Measurements from ENCODE around the gene CCDC87. TPM values are rescaled to one million over a fixed set of nuclear protein-coding genes. Genes with fewer than 3 reads are reported as not detected.

The CCDC87 gene
- total RNA-seq, 1 donor from 2014 or later: 0.50 TPM

- Histone ChIP-seq H3K27ac (no peak overlapping the region), H3K36me3 (no peaks in the 10 kb centered on the region), H3K4me3 (no peak overlapping the region), H3K9me3 (no peaks in the 10 kb centered on the region), H3K27me3 (ENCODE audit: low read depth) (no peaks in the 10 kb centered on the region), H3K4me1 (peaks cover 9% of the 10 kb centered on the region)
- ATAC-seq: no peak
- DNase-seq: no peak
- TF ChIP-seq CTCF (IDR thresholded peaks at IDR 0.05): no peak
- intact Hi-C loops (cut with DNase I): no loop called here
These were observed 31.5 kb downstream of the CCDC87 start for GRCh38 chr11:66561178-66561974.

DNA sequence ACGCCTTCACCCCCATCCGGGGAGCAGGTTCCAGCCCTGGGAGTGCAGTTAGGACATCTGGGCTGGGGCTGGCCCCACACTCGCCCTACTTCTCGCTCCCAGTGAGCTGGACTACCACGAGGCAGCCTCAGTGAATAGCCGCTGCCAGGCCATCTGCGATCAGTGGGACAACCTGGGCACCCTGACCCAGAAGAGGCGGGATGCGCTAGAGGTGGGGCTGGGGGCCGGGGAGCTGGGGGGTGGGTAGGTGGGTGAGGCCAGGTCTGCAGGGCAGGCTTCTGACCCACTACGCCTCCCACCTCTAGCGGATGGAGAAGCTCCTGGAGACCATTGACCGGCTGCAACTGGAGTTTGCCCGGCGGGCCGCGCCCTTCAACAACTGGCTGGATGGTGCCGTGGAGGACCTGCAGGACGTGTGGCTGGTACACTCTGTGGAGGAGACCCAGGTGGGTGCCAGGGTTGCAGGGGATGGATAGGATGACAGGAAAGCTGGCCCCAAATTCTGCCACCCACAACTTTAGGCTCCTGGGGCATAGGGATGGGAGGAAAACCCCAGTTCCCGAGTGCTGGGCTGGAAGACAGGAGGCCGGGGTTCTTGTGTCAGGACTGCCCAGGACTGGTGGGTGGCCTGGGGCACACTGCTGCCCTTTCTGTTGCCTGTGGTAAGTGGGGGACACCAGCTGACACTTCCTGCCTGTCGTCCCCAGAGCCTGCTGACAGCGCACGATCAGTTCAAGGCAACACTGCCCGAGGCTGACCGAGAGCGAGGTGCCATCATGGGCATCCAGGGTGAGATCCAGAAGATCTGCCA is 32.8 kb downstream of the CCDC87 start:
- ATAC-seq (no peak), DNase-seq (no peak)
- H3K9me3 ChIP-seq: no peaks in the 10 kb centered on the region
- no peaks in the 10 kb centered on the region for H3K36me3 ChIP-seq
- no peaks in the 10 kb centered on the region for H3K27me3 ChIP-seq (ENCODE audit: low read depth)
- no peak overlapping the region for H3K4me3 ChIP-seq
- H3K27ac ChIP-seq: no peak overlapping the region
- H3K4me1 ChIP-seq: peaks cover 9% of the 10 kb centered on the region
- intact Hi-C loops (cut with DNase I): no loop called here
- TF ChIP-seq CTCF (IDR thresholded peaks at IDR 0.05): no peak

GRCh38 chr11:66559142-66559865 is 33.6 kb downstream of the CCDC87 start:
- peak; percentile 63 for DNase-seq
- peak; percentile 43 to 59 for ATAC-seq
- Histone ChIP-seq H3K4me1 (peaks cover 9% of the 10 kb centered on the region), H3K9me3 (no peaks in the 10 kb centered on the region), H3K4me3 (no peak overlapping the region), H3K27ac (no peak overlapping the region), H3K27me3 (ENCODE audit: low read depth) (no peaks in the 10 kb centered on the region), H3K36me3 (no peaks in the 10 kb centered on the region)
- TF ChIP-seq CTCF (IDR thresholded peaks at IDR 0.05): no peak
- intact Hi-C loops (cut with DNase I): no loop called here

- no peak for ATAC-seq
- Histone ChIP-seq H3K27ac (no peak overlapping the region), H3K27me3 (ENCODE audit: low read depth) (no peaks in the 10 kb centered on the region), H3K4me1 (peaks cover 9% of the 10 kb centered on the region), H3K4me3 (no peak overlapping the region), H3K36me3 (no peaks in the 10 kb centered on the region), H3K9me3 (no peaks in the 10 kb centered on the region)
- no peak for DNase-seq
- intact Hi-C loops (cut with DNase I): no loop called here
- TF ChIP-seq CTCF (IDR thresholded peaks at IDR 0.05): no peak
These were observed 35.0 kb downstream of the CCDC87 start for GRCh38 chr11:66557733-66558326.

GRCh38 chr11:66556086-66556485 is 36.8 kb downstream of the CCDC87 start:
- no peaks in the 10 kb centered on the region for H3K36me3 ChIP-seq
- H3K9me3 ChIP-seq: no peaks in the 10 kb centered on the region
- TF ChIP-seq CTCF (IDR thresholded peaks at IDR 0.05): no peak
- DNase-seq (no peak), ATAC-seq (no peak)
- no peaks in the 10 kb centered on the region for H3K27me3 ChIP-seq (ENCODE audit: low read depth)
- intact Hi-C loops (cut with DNase I): no loop called here
- H3K4me1 ChIP-seq: peaks cover 9% of the 10 kb centered on the region
- H3K27ac ChIP-seq: no peak overlapping the region
- H3K4me3 ChIP-seq: no peak overlapping the region
